Sciatic nerve (tissue), 2 donors: ENCODE measurements around the gene ATP13A2. TPM values are rescaled to one million over a fixed set of nuclear protein-coding genes. Genes with fewer than 3 reads are reported as not detected.

Experiments
- ATAC-seq: fragments of 200-7000 bp; cut with Tn5 transposase; one replicate; pipeline ENCODE4 v1.9.1; 2020; ENCODE audit warnings: mild to moderate bottlenecking, moderate library complexity
- DNase-seq: peaks from one replicate; pipeline ENCODE4 v3.0.0-alpha.2; 2020; ENCODE audit warnings: low spot score
- intact Hi-C: fragments of 100-400 bp; cut with DNase I; formaldehyde crosslinking; loops from one replicate; pipeline ENCODE4 v1.14.2; 2022
- total RNA-seq: library from RNA; stranded (reverse); fragmentation: NEBNext Ultra II Directional; extraction: Animal tissue kit (Norgen Biotek cat#: 25700); gene quantifications from one replicate; pipeline ENCODE4 v1.2.1, GENCODE V29; 2021
- donor health status: DM: no; HTN: no; CAD: no.
- donor health status: DM: no; HTN: no; CAD: no.

The ATP13A2 gene
- total RNA-seq, 1 donor from 2014 or later: 40.8 TPM

GRCh38 chr1:17040135-17040534 lies 28.4 kb upstream of the ATP13A2 start:
- ATAC-seq: no peak
- intact Hi-C loops: no loop called here
- DNase-seq: no peak

- intact Hi-C loops: no loop called here
- DNase-seq (no peak), ATAC-seq (no peak)
Measured at GRCh38 chr1:17039522-17039921, 27.8 kb upstream of the ATP13A2 start.

- ATAC-seq: no peak
- intact Hi-C loops: no loop called here
- no peak for DNase-seq
Measured at GRCh38 chr1:17033481-17033880, 21.8 kb upstream of the ATP13A2 start.

- DNase-seq (no peak), ATAC-seq (no peak)
- intact Hi-C loops: no loop called here
Measured at GRCh38 chr1:17032741-17033140, 21.0 kb upstream of the ATP13A2 start.

GRCh38 chr1:17031436-17031835 lies 19.7 kb upstream of the ATP13A2 start:
- ATAC-seq (no peak), DNase-seq (no peak)
- intact Hi-C loops: no loop called here

- ATAC-seq: no peak
- intact Hi-C loops: no loop called here
Measured at GRCh38 chr1:17030206-17030605, 18.5 kb upstream of the ATP13A2 start.

GRCh38 chr1:17028662-17029188 lies 17.0 kb upstream of the ATP13A2 start:
- ATAC-seq (no peak), DNase-seq (no peak)
- intact Hi-C loops: no loop called here

More at GRCh38 chr1:17030206-17030605, 18.5 kb upstream of the ATP13A2 start:
- DNase-seq: no peak

- intact Hi-C loops: no loop called here
- DNase-seq (no peak), ATAC-seq (no peak)
Measured at GRCh38 chr1:17027900-17028299, 16.2 kb upstream of the ATP13A2 start.

- intact Hi-C loops: no loop called here
- DNase-seq (no peak), ATAC-seq (peak; percentile 83)
Measured at GRCh38 chr1:17027403-17027802, 15.7 kb upstream of the ATP13A2 start.

- DNase-seq (no peak), ATAC-seq (no peak)
- intact Hi-C loops: no loop called here
Measured at GRCh38 chr1:17024721-17025120, 13.0 kb upstream of the ATP13A2 start.

GRCh38 chr1:17023573-17023972 lies 11.8 kb upstream of the ATP13A2 start:
- DNase-seq (no peak), ATAC-seq (no peak)
- intact Hi-C loops: no loop called here

GRCh38 chr1:17023102-17023501 lies 11.4 kb upstream of the ATP13A2 start:
- no peak for ATAC-seq
- DNase-seq: no peak
- intact Hi-C loops: no loop called here

GRCh38 chr1:17021896-17022295 lies 10.2 kb upstream of the ATP13A2 start:
- peak; percentile 39 for DNase-seq
- intact Hi-C loops: no loop called here
- ATAC-seq: no peak

- intact Hi-C loops: no loop called here
- ATAC-seq (no peak), DNase-seq (no peak)
Measured at GRCh38 chr1:17020502-17020901, 8.8 kb upstream of the ATP13A2 start.

- DNase-seq: no peak
- intact Hi-C loops: no loop called here
- ATAC-seq: no peak
Measured at GRCh38 chr1:17018849-17019248, 7.1 kb upstream of the ATP13A2 start.

- ATAC-seq: no peak
- intact Hi-C loops: no loop called here
Measured at GRCh38 chr1:17017435-17017834, 5.7 kb upstream of the ATP13A2 start.

GRCh38 chr1:17016317-17016661 lies 4.6 kb upstream of the ATP13A2 start:
- peak; percentile 13 for ATAC-seq
- no peak for DNase-seq
- intact Hi-C loops: no loop called here

More at GRCh38 chr1:17017435-17017834, 5.7 kb upstream of the ATP13A2 start:
- peak; percentile 31 for DNase-seq

GRCh38 chr1:17014671-17015567 lies 3.2 kb upstream of the ATP13A2 start:
- intact Hi-C loops: no loop called here
- peak; percentile 21 for DNase-seq
- no peak for ATAC-seq

- DNase-seq: peak; percentile 70
- intact Hi-C loops: no loop called here
- ATAC-seq: peak; percentile 73
Measured at GRCh38 chr1:17013491-17014320, 2.0 kb upstream of the ATP13A2 start.
